ENCODE data around the gene C2orf68.
"Not testable (repeated sequence)": the region's sequence is repeated elsewhere in the genome, so short reads cannot be mapped to it uniquely, and the experiment has no call there.

The C2orf68 gene

GRCh38 chr2:85631316-85631715 is 19.4 kb upstream of the C2orf68 start:
- no peak for TF ChIP-seq CTCF (IDR thresholded peaks at IDR 0.05; ENCODE audit: low read depth, low read length, missing control alignments)
- H3K4me3 ChIP-seq (replicated peaks; ENCODE audit: low read depth, low read length) = no peak overlapping the region
- no peak for DNase-seq (ENCODE audit: extremely low read depth, low read depth)

- TF ChIP-seq CTCF (IDR thresholded peaks at IDR 0.05; ENCODE audit: low read depth, low read length, missing control alignments) = no peak
- no peak overlapping the region for H3K4me3 ChIP-seq (replicated peaks; ENCODE audit: low read depth, low read length)
- no peak for DNase-seq (ENCODE audit: extremely low read depth, low read depth)
Observed at GRCh38 chr2:85628658-85629057, 16.8 kb upstream of the C2orf68 start.

- no peak overlapping the region for H3K4me3 ChIP-seq (replicated peaks; ENCODE audit: low read depth, low read length)
- no peak for DNase-seq (ENCODE audit: extremely low read depth, low read depth)
- TF ChIP-seq CTCF (IDR thresholded peaks at IDR 0.05; ENCODE audit: low read depth, low read length, missing control alignments) = no peak
Observed at GRCh38 chr2:85623991-85624390, 12.1 kb upstream of the C2orf68 start.

GRCh38 chr2:85621338-85621737 is 9.5 kb upstream of the C2orf68 start:
- no peak for DNase-seq (ENCODE audit: extremely low read depth, low read depth)
- no peak for TF ChIP-seq CTCF (IDR thresholded peaks at IDR 0.05; ENCODE audit: low read depth, low read length, missing control alignments)
- no peak overlapping the region for H3K4me3 ChIP-seq (replicated peaks; ENCODE audit: low read depth, low read length)

- H3K4me3 ChIP-seq (replicated peaks; ENCODE audit: low read depth, low read length) = no peak overlapping the region
- TF ChIP-seq CTCF (IDR thresholded peaks at IDR 0.05; ENCODE audit: low read depth, low read length, missing control alignments) = no peak
- DNase-seq (ENCODE audit: extremely low read depth, low read depth) = no peak
Observed at GRCh38 chr2:85619617-85620016, 7.8 kb upstream of the C2orf68 start.

GRCh38 chr2:85617723-85618122 is 5.9 kb upstream of the C2orf68 start:
- H3K4me3 ChIP-seq (replicated peaks; ENCODE audit: low read depth, low read length) = peak overlapping the region; percentile 80
- not testable (repeated sequence) for DNase-seq (ENCODE audit: extremely low read depth, low read depth)

GRCh38 chr2:85615413-85615728 is 3.5 kb upstream of the C2orf68 start:
- TF ChIP-seq CTCF (IDR thresholded peaks at IDR 0.05; ENCODE audit: low read depth, low read length, missing control alignments) = no peak
- DNase-seq (ENCODE audit: extremely low read depth, low read depth) = no peak
- no peak overlapping the region; the same call in 1 of the 2 replicates for H3K4me3 ChIP-seq (replicated peaks; ENCODE audit: low read depth, low read length)

GRCh38 chr2:85614757-85615156 is 2.9 kb upstream of the C2orf68 start:
- H3K4me3 ChIP-seq (replicated peaks; ENCODE audit: low read depth, low read length); DNase-seq (ENCODE audit: extremely low read depth, low read depth): not testable (repeated sequence)
